ENCODE data around the gene BLACAT1. TPM values are rescaled to one million over a fixed set of nuclear protein-coding genes. Genes with fewer than 3 reads are reported as not detected.

Gene BLACAT1
- 1 to 10 TPM in 2 of 4 donors, under 1 TPM in 2; 0.29 to 2.3 (median 0.99) TPM for total RNA-seq

GRCh38 chr1:205455581-205456382 lies at the start of gene BLACAT1:
Gene BLACAT1, minus strand, starts transcription at chr1:205456045.
- Histone ChIP-seq H3K4me3 (peak within 1 kb of the TSS in 2 of 4 donors; percentile 33 to 57), H3K9me3 (no peaks in the 10 kb centered on the region), H3K36me3 (no peaks in the 10 kb centered on the region), H3K27me3 (peaks cover 24 to 99% (median 34%) of the 10 kb centered on the region in 4 donors), H3K27ac (no peak within 1 kb of the TSS), H3K4me1 (peaks cover 19 to 38% (median 21%) of the 10 kb centered on the region in 3 donors)
- WGBS, 2 donors = 4 to 6% methylated on average over 18 to 38 of the region's 53 CpGs
- intact Hi-C loops (cut with DNase I) = no loop called here
- TF ChIP-seq CTCF (IDR thresholded peaks at IDR 0.05) (no peak), POLR2A (IDR thresholded peaks at IDR 0.05) (no peak)
- DNase-seq = no peak

GRCh38 chr1:205505076-205505729 lies 49.4 kb upstream of the BLACAT1 start:
- H3K9me3 ChIP-seq = no peaks in the 10 kb centered on the region
- TF ChIP-seq CTCF (IDR thresholded peaks at IDR 0.05) = peak in 1 of 6 experiments; percentile 7
- no peak for TF ChIP-seq POLR2A (IDR thresholded peaks at IDR 0.05)
- DNase-seq = no peak
- H3K27ac ChIP-seq = peak overlapping the region; percentile 65 to 78 (median 72)
- WGBS, 2 donors = 0 to 11% methylated on average over 4 to 9 of the region's 18 CpGs
- H3K4me1 ChIP-seq = peaks cover 19 to 45% (median 21%) of the 10 kb centered on the region in 3 donors
- no peaks in the 10 kb centered on the region for H3K27me3 ChIP-seq
- peak overlapping the region; percentile 62 to 88 (median 68) for H3K4me3 ChIP-seq
- intact Hi-C loops (cut with DNase I) = no loop called here
- H3K36me3 ChIP-seq = no peaks in the 10 kb centered on the region

- 3 to 5% methylated on average over 22 of the region's 42 CpGs for WGBS, 2 donors
- intact Hi-C loops (cut with DNase I) = no loop called here
- Histone ChIP-seq H3K4me3 (peak within 1 kb of the TSS; percentile 62 to 88 (median 68)), H3K4me1 (peaks cover 19 to 46% (median 21%) of the 10 kb centered on the region in 3 donors), H3K27me3 (no peaks in the 10 kb centered on the region), H3K27ac (peak within 1 kb of the TSS; percentile 65 to 78 (median 72)), H3K9me3 (no peaks in the 10 kb centered on the region), H3K36me3 (no peaks in the 10 kb centered on the region)
- no peak for DNase-seq
- no peak for TF ChIP-seq CTCF (IDR thresholded peaks at IDR 0.05)
- peak in 1 of 4 donors; percentile 30 for TF ChIP-seq POLR2A (IDR thresholded peaks at IDR 0.05)
These were observed 48.6 kb upstream of the BLACAT1 start, which contains the start of gene CDK18 for GRCh38 chr1:205504311-205505075. Gene CDK18, plus strand, starts transcription at chr1:205504669. Its CDS starts 18,499 bp downstream, at chr1:205523168.

GRCh38 chr1:205502992-205503391 lies 47.1 kb upstream of the BLACAT1 start:
- WGBS, 2 donors = 78 to 81% methylated on average over 3 of the region's 3 CpGs
- peaks cover 19 to 46% (median 21%) of the 10 kb centered on the region in 3 donors for H3K4me1 ChIP-seq
- no peak overlapping the region for H3K4me3 ChIP-seq
- H3K27ac ChIP-seq = no peak overlapping the region
- H3K27me3 ChIP-seq = no peaks in the 10 kb centered on the region
- DNase-seq = no peak
- H3K36me3 ChIP-seq = no peaks in the 10 kb centered on the region
- H3K9me3 ChIP-seq = no peaks in the 10 kb centered on the region
- TF ChIP-seq CTCF (IDR thresholded peaks at IDR 0.05) (no peak), POLR2A (IDR thresholded peaks at IDR 0.05) (no peak)
- intact Hi-C loops (cut with DNase I) = no loop called here
